HG03520 (cell line): ENCODE measurements around the gene RNF144B.
"Not testable (repeated sequence)": the region's sequence is repeated elsewhere in the genome, so short reads cannot be mapped to it uniquely, and the experiment has no call there.

ENCODE experiments used
- ATAC-seq: cut with Tn5 transposase; IDR thresholded peaks from one replicate; pipeline ENCODE4 v1.9.1; 2021; ENCODE audit warnings: mild to moderate bottlenecking, moderate library complexity; ENCODE audit not compliant: unreplicated experiment

Gene RNF144B

DNA sequence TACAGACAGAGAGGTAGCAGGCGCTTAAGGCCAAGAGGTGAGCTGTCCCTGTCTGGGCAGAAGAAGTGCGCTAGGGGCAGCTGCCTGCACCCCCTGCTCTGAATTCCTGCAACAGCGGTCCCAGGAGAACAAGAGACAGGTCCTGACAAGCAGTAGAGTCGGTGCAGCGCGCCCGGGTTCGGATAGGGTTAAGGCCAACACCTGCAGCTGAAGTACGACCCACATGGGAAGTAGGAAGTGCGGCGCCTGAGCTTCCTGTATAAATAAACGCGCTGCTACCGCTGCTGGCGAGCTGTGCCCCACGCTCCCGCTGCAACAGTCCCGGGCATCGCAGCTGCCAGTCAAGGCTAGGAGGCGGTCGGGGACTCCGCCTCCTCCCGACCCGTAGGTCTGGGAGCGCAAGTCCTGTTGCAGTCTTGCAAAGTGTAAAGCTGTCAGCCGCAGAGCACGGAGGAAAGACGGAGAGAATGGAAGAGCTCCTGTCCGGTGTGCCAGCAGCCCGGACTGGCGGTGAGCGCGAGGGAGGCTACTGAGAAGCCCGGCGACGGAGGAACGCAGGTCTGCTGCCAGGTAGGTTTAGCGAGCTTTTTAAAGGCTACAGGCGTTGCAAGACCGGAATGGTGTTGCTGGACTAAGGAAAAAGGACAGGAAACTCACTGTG is at the start of gene RNF144B:
Gene RNF144B (plus strand): TSS at position 290 of the 661 bp plus-strand sequence. CDS start 12,185 bp downstream, outside the sequence.
- ATAC-seq, result peak; percentile 54

DNA sequence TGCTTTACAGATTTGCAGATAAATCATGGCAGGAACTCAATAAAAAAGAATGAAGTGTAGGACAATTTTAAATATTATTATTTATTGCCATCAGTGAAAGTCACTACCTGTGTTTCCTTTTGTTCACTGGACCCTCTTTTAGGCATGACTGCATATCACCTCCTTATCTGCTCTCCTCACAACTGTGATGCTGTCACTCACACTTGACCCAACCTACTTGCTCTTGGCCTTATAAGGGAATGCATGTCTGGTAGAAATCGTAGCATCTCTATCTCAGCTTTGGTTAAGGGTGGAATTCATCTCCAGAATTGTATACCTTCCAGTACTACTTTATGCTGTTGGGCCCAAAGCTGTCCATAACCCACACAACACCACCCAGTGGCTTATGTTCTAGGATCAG is 47.6 kb upstream of the RNF144B start:
- ATAC-seq, result no peak

DNA sequence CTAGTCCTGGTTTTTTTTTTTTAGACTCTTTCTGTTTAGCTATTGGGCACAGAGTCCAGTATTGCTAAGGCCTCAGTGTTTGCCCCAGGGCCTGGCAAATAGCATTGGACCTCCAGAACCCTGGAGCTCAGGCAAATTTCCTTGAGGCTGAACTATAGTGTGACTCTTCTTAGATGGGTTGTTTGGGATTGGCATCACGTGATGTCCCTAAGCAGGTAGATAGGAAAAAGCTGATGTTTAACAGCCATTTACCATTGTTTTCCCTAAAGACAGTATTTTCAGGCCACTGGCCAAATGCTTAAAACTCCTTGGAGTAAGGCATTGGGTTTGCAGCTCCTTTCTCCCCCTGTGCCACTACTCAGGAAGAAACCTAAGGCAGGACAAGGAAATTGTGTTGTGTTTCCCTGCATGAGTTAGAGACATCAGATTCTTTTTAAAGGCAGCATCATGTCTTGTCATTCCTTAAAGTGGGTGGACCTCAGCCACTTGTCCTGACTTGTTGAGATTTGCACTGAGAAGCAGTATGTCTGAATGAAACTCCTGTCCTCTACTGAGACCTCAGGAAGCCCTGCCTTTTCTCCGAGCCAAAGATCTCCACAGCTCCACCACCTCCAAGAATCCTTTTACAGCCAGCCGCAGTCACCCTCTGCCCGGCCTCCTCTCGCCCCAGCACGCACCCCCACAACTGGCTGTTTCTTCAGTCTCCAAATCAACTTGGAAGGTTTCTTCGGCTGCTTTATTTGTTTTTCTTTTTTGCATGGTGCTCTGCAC is 46.2 kb upstream of the RNF144B start:
- ATAC-seq, result no peak

DNA sequence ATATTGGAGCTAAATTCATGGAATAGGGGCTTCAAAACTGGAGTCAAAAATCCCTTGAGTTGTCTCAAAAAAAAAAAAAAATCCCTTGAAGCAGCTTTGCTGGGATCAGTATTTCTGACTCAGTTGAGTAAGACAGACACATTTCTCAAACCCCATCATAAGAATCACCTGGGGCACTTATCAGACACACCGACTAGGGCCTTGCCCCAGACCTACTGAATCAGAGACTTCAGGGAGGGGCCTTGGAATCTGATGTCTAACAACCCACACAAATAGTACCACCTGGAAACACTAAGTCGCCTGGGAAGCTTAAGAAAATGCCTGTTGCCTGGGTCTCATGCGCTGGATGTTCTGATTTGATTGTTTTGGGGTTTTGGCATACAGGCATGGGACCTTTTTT is 44.9 kb upstream of the RNF144B start:
- ATAC-seq, result no peak

DNA sequence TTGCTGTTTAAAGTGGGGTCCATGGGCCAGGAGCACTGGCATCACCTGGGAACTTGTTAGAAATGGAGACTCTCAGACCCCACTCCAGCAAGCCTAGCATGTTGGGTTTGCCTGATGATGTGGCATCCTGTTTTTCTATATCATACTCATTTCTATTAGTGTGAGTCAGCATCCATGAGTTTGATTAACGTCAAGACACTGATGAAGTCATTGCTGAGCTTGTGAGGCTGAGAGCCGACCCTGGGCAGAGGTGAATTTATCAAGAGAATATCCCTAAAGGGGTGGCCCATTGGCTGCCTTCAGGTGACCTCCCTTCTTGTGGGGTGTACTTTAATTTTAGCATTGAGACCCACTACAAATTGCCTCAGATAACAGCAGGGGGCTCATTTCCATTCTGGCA is 43.4 kb upstream of the RNF144B start:
- no peak for ATAC-seq

DNA sequence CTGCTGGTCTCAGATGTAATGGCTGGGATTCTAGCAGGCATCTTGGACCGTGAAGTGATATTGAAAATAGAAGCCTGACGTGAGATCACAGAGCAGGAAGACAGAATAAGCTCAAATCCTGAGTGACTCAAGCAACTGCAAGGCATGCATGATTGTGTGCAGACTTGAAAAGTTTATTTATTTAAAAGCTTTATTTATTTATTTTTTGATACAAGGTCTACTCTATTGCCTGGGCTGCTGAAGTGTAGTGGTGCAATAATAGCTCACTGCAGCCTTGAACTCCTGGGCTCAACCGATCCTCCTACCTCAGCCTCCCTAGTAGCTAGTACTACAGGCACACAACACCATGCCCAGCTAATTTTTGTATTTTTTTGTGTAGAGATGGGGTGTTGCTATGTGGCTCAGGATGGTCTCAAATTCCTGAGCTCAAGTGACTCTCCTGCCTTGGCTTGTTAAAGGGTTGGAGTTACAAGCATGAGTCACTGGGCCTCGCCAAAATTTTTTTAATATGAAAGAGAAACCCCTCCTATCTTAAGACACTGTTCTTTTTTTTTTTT is 40.1 kb upstream of the RNF144B start:
- no peak for ATAC-seq

DNA sequence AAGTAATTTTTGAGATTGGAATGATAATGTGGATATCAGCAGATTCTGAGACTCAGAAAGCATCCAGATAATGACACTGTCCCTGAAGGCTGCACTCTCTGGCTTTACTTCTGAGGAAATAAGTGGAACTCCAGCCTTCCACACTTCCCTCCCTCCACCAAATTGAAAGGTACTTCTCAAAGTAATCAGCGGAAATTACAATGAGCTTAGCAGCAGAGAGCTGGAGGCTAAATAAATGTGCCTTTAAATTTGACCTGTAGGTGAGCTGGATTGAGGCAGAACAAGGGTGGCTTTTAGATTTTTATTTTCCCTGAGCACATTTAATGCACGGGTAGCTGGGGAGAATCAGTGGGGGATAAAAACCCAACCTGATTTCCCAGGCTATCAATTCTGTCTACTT is 39.3 kb upstream of the RNF144B start:
- ATAC-seq, result no peak

DNA sequence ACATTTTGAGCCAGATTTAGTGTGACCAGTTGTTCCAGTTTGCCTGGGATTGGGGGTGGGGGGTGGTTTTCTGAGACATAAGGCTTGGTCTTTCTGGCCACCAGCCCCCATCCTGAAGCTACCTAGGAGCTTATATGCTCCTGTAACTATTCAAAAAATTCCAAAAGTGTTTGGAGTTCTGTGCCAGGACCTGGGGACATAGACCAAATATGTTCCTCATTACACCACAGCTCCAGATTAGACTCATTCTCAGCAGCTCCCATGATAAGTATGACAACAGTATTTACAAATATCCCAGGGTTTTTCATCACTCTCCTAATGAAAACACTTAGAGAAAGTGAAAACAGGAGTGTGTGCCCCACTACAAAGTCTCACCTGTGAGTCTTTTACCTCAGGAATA is 37.8 kb upstream of the RNF144B start:
- ATAC-seq, result no peak

DNA sequence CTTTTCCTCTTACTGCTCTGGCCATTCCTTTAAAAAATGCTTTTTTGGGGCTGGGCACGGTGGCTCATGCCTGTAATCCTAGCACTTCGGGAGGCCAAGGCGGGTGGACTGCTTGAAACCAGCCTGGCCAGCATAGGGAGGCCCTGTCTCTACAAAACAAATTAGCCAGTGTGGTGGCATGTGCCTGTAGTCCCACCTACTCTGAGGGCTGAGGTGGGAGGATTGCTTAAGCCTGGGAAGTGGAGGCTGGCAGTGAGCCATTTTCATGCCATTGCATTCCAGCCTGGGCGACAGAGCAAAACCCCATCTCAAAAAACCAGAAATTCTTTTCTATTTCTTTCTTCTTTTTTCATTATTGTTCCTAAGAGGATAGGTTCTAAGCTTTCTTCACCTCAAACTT is 36.9 kb upstream of the RNF144B start:
- ATAC-seq, result no peak

DNA sequence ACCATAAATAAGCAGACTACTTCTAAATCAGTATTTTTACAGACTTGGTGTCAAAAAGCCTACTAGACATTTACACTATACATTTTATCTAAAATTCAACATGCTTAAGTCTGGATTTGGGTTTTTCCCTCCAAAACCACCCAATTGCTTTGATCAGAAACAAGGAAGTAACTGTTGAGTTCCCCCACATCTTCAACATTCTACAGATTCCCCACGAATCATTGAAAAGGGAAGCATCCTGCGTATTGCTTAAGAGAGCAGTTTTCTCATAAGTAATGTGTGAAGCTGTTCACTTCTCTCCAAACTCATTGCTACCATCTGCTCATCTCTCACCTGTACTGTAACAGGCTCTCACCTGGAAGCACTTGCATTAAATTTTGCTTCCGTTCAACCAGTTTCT is 36.4 kb upstream of the RNF144B start:
- ATAC-seq, result no peak

DNA sequence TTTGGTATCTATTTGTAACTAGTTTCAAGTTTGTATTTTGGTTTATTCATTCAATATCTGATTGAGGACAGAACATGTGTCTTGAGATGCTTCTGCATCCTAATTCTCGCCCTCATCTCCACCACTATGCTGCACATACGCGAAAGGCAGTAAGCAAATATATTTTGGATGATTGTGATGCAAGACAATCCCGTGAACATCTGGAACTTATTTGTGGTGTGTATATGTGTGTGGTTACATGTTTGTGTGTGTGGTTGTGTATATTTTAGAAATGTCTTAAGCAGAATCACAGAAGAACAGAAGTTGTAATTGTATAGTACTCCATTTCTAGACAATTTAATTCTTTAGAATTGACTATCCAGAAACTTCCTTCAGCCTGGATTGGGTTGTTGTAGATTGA is 35.1 kb upstream of the RNF144B start:
- no peak for ATAC-seq

DNA sequence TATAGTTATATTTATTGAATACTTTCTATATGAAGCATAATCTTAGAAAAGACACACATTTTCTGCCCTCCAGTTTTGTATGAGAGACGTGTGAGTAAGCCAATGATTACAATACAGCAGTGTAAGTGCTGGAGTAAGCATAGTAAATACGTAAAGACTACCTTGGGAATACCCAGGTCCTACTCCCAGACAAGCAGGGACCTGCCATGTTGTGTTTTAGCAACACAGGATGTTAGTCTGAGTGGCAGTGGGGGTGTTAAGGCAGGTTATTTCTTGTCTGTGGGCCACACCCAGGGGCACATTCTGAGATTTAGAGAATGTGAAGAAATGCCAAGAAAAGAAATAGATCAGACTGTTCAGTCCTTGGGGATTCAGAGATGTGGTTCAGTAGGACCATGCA is 34.3 kb upstream of the RNF144B start:
- no peak for ATAC-seq

DNA sequence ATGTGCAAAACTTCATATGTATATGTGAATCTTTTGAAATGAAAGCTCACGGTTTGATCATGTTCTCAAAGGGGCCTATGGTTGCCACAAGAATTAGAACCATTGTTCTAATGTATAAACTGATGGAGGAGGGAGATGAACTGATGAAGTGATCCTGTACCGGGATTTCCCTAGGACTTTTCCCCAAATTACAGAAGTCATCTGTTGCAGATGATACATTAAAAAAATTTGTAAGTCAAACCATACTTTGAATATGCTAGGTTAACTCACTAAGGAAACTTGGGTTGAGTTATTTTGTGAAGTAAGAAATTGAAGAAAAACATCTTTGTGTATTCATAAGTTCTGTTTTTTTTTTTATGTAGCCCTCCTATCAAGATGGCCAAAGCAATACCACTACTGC is 33.9 kb upstream of the RNF144B start:
- ATAC-seq, result no peak

DNA sequence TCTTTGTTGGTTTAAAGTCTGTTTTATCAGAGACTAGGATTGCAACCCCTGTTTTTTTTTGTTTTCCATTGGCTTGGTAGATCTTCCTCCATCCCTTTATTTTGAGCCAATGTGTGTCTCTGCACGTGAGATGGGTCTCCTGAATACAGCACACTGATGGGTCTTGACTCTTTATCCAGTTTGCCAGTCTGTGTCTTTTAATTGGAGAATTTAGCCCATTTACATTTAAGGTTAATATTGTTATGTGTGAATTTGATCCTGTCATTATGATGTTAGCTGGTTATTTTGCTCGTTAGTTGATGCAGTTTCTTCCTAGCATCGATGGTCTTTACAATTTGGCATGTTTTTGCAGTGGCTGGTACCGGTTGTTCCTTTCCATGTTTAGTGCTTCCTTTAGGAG is 29.6 kb upstream of the RNF144B start:
- ATAC-seq, result not testable (repeated sequence)

DNA sequence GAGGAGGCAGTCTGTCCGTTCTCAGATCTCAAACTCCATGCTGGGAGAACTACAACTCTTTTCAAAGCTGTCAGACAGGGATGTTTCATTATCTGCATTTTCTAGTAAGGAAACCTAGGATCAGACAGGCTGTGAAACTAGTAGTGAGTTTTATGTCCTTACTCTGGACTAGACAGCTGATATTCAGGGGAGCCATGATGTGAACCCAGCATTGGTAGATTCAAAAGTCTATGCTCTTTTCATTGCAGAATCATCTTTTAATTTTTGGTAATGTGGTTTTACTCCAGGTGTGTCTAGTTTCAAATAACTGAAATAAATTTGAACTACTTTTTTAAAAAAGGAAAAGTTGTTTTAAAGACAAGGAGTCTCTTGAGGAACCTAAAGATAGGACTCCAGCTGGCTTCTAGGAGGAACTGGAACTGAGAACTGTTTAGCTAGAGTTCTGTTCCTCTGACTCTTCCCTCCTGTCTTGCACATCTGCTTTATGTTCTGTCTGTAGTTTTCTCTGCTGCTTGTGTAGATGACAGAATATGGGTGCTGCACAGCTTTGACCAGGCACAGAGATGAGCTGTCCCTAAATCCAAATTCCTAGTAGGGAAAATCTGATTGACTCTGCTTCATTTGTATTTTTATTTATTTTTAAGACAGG is 27.8 kb upstream of the RNF144B start:
- peak; percentile 97 for ATAC-seq

DNA sequence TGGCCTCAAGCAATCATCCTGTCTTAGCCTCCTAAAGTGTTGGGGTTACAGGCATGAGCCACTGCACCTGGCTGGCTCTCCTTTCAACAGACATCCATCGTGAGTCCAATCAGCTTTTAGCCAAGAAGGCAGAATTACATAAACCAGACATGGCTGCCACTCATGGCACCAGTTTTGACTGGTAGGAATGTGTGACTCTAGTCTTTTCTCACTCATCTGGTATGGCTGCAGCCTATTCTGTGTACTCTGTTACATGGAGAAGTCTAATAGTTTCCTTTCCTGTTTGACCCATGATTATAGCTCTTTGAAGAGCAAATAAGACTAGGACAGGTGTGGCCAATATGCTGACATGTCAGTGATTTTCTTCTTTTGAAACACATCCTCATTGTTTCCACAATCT is 27.0 kb upstream of the RNF144B start:
- no peak for ATAC-seq

DNA sequence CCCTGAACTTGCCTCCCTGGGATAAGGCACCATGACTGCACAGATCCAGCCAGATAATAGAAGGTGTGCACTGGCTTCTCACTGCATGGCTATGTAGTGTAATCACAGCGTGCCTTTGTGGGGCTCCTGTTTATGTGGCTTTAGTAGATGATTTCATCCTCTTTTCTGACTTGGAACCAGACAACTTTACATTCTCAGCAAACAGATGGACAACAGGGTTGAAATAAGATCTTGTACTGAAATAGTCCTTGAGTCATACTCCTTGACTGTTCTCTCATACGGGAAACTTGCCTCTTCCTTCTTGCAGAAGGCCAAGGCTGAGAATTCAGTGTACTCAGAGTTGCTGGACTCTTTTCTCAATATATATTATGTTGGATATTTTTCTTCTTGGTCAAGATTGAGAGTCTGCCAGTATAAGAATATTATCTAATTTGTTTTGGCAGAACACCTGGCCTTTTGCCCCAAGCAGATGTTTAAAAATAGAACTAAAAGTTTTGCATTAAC is 25.0 kb upstream of the RNF144B start:
- ATAC-seq, result no peak

DNA sequence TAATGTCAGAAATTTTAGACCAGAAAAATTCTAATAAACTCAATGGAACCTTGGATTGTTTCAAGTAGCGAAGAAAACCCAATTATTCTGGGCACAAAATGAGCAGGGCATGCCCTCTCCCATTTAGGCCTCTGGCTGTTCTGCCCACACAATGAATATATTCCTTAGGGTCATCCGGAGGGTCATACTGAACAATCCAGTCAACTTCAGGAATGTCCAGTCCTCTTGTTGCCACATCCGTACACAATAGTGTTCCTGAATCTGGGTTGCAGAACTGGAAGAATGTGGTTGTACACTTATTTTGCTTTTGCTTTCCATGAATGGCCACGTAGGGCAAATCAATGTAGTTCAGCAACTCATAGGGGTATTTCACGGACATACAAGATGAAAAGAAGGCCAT is 23.4 kb upstream of the RNF144B start:
- no peak for ATAC-seq

DNA sequence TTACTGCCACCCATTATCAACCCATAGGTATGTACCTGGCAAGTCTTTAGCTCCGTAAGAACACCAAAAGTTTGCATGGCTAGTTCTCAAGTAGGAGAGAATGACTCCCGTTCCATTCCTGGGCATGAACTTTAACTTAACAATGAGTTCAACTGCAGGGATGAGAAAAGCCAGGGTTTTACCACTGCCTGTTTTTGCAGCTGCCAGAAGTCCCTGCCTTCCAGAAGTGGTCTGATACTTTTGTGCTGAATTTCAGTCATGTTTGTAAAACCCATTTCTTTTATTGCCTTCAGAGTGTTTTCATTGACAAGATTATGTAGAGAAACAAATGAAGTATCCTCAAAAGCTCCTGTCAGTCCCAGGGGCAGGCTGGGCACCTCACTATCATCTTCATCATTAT is 22.6 kb upstream of the RNF144B start:
- not testable (repeated sequence) for ATAC-seq

DNA sequence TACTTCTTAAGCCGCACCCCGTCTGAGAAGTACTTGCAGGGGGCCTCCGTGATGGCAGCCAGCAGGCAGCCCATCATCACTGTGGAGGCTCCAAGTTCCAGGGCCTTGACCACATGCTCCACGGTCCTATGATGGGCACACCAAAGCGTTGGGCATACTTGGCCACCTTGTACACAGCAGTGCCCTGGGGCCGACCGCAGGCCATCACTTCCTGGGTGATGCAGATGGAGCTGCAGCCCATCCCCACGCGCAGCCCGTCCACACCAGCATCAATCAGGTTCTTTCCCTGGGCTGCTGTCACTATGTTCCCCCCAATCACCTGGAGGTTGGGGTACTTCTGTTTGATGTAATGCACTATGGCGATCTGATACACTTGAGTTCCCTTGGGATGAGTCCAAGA is 19.8 kb upstream of the RNF144B start:
- no peak for ATAC-seq

DNA sequence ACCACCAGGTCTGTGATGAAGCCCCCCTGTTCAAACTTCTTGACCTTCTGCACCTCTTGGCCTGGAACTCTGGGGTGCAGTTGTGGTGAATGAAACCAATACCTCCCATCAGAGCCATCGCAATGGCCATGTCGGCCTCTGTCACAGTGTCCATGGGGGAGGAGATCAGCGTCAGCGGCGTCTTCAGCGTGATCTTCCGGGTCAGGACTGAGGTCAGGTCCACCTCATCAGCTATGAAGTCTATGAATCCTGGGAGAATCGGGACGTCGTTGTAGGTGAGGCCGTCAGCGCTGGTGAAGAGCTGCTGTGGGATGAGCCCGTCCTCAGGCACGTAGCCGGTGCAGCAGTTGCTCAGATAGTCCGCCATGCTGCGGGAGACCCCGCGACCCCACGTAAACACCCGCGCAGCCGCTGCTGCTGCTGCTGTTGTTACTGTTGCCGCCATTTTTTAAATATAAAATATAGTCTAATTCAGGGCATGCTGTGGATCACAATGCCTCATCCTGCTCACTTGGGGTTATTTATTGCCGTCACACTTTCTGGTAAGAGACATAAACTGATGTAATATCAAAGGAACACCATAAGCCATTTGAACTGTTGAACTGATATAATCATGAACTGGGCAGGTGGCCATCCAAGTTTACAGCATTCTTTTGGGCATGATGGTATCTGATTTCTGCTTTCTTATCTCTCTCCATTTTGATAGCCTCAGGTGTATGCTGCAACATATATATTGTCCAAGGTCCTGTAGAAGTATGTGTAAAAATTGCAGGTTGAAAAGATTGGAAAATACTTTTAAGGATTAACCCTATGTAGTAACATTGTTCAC is 18.7 kb upstream of the RNF144B start:
- ATAC-seq, result no peak
